ENCODE data around the gene KNSTRN. TPM values are rescaled to one million over a fixed set of nuclear protein-coding genes. Genes with fewer than 3 reads are reported as not detected.

Gene KNSTRN
- total and polyA plus RNA-seq, 2 experiments from 2014 or later: 67.9 to 80.4 TPM

DNA sequence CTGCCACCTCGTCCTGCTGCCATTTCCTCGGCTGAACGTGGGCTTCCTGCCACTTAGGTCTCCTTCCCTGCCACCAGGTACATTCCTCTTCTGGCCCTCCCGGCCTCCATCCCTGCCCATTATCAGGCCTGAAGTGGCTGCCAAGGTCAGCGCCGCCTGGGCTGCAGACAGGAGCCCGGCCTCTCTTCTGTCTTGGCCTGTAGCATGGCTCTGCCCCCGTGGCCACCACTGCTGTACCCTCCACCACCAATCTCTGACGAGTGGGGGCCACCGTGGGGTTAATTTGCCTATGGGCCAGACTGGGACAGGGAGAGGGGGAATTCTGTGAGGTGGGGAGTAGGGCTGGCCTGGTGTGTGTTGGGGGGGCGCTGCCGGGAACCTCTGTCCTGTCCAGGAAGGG lies 56.2 kb downstream of the KNSTRN start:
- 0 out of 2 replicates have a peak, but pooled peaks cover 9% of the 10 kb centered on the region for H3F3A ChIP-seq (replicated peaks; ENCODE audit: low read depth)
- Mint-ChIP-seq H3K4me1 (peaks cover 53% of the 10 kb centered on the region), H3K36me3 (ENCODE audit: low read depth) (peaks cover 13% of the 10 kb centered on the region), H3K9me3 (no peaks in the 10 kb centered on the region; the same call in 2 of the 3 replicates), H3K27me3 (ENCODE audit: insufficient read depth, low read depth, poor library complexity) (peaks cover 47% of the 10 kb centered on the region), H3K27ac (peak overlapping the region; percentile 92), H3K4me3 (peak overlapping the region; percentile 94)
- peak overlapping the region; percentile 100 for H3K4me2 ChIP-seq
- H3K79me2 ChIP-seq (replicated peaks; ENCODE audit: insufficient read depth): peaks cover 23% of the 10 kb centered on the region
- TF ChIP-seq, protein P1, sequence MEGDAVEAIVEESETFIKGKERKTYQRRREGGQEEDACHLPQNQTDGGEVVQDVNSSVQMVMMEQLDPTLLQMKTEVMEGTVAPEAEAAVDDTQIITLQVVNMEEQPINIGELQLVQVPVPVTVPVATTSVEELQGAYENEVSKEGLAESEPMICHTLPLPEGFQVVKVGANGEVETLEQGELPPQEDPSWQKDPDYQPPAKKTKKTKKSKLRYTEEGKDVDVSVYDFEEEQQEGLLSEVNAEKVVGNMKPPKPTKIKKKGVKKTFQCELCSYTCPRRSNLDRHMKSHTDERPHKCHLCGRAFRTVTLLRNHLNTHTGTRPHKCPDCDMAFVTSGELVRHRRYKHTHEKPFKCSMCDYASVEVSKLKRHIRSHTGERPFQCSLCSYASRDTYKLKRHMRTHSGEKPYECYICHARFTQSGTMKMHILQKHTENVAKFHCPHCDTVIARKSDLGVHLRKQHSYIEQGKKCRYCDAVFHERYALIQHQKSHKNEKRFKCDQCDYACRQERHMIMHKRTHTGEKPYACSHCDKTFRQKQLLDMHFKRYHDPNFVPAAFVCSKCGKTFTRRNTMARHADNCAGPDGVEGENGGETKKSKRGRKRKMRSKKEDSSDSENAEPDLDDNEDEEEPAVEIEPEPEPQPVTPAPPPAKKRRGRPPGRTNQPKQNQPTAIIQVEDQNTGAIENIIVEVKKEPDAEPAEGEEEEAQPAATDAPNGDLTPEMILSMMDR (conservative IDR thresholded peaks at IDR 0.05; ENCODE audit: low read depth in 2 of 2): no peak
- TF ChIP-seq STAT1 (IDR thresholded peaks at IDR 0.05; ENCODE audit: unreplicated experiment): no peak
- no peaks in the 10 kb centered on the region; the same call in 1 of the 2 replicates for H3K36me3 ChIP-seq (ENCODE audit: insufficient read depth)
- no peak for DNase-seq (ENCODE audit: low spot score)
- H3K27me3 ChIP-seq (ENCODE audit: insufficient read depth): peaks cover 29% of the 10 kb centered on the region
- peak overlapping the region; percentile 82 for H3K4me3 ChIP-seq
- no peak overlapping the region for H2AFZ ChIP-seq
- H3K27ac ChIP-seq (ENCODE audit: low read depth): no peak overlapping the region
- ATAC-seq: no peak
- H4K20me1 ChIP-seq (replicated peaks; ENCODE audit: insufficient read depth): peaks cover 13% of the 10 kb centered on the region
- no peaks in the 10 kb centered on the region for H3K9me2 ChIP-seq (ENCODE audit: insufficient read depth)
- peaks cover 50% of the 10 kb centered on the region for H3K4me1 ChIP-seq (ENCODE audit: insufficient read depth)

DNA sequence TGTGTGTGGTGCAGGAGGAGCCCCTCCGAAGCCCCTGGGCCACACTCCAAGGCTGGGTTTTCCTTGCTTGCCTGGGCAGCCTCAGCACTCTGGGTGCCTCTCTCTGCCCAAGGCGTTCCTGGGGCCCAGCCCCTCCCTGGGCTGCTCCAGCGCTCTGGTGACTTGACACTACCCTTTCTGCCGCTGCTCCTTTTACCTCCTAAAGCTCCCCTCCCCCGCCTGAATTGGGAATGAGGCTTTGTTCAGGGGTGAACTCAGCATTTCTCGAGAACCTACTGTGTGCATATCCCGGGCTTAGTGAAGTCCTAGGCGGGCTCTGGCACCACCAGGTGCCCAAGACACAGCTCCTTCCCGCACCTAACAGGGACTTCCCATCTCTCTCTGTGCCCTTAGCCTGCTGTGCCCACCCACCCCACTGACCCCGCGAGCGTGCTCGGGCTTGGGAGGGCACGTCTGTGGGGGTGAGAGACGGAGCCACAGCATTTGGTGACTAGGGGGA lies 57.0 kb downstream of the KNSTRN start:
- H2AFZ ChIP-seq: peak overlapping the region; percentile 28; the same call in 1 of the 2 replicates
- peak overlapping the region; percentile 82 for H3K4me3 ChIP-seq
- peaks cover 56% of the 10 kb centered on the region for H3K4me1 ChIP-seq (ENCODE audit: insufficient read depth)
- peaks cover 40% of the 10 kb centered on the region for H3K27me3 Mint-ChIP-seq (ENCODE audit: insufficient read depth, low read depth, poor library complexity)
- peaks cover 58% of the 10 kb centered on the region for H3K4me1 Mint-ChIP-seq
- H4K20me1 ChIP-seq (replicated peaks; ENCODE audit: insufficient read depth): peaks cover 21% of the 10 kb centered on the region
- H3K9me2 ChIP-seq (ENCODE audit: insufficient read depth): no peaks in the 10 kb centered on the region
- peaks cover 13% of the 10 kb centered on the region for H3K36me3 Mint-ChIP-seq (ENCODE audit: low read depth)
- 0 out of 2 replicates have a peak, but pooled peaks cover 9% of the 10 kb centered on the region for H3F3A ChIP-seq (replicated peaks; ENCODE audit: low read depth)
- H3K9me3 Mint-ChIP-seq: no peaks in the 10 kb centered on the region; the same call in 2 of the 3 replicates
- ATAC-seq (peak; percentile 21), DNase-seq (ENCODE audit: low spot score) (peak; percentile 94)
- H3K79me2 ChIP-seq (replicated peaks; ENCODE audit: insufficient read depth): peaks cover 31% of the 10 kb centered on the region
- peaks cover 21% of the 10 kb centered on the region for H3K27me3 ChIP-seq (ENCODE audit: insufficient read depth)
- peak overlapping the region; percentile 78 for H3K27ac ChIP-seq (ENCODE audit: low read depth)
- H3K4me2 ChIP-seq: peak overlapping the region; percentile 100
- peak overlapping the region; percentile 92 for H3K27ac Mint-ChIP-seq
- peak overlapping the region; percentile 94 for H3K4me3 Mint-ChIP-seq
- no peaks in the 10 kb centered on the region; the same call in 1 of the 2 replicates for H3K36me3 ChIP-seq (ENCODE audit: insufficient read depth)
- TF ChIP-seq EZH2phosphoT487 (IDR thresholded peaks at IDR 0.05; ENCODE audit: unreplicated experiment): no peak
- TF ChIP-seq NANOG (IDR thresholded peaks at IDR 0.05; ENCODE audit: borderline replicate concordance): no peak
- no peak for TF ChIP-seq CREB1 (CRISPR knock-in tag; IDR thresholded peaks at IDR 0.05; ENCODE audit: low read depth)
- TF ChIP-seq, protein P1 (conservative IDR thresholded peaks at IDR 0.05; ENCODE audit: low read depth in 2 of 2): peak in 1 of 2 experiments; percentile 7; a peak in 1 of 4 replicates
- TF ChIP-seq, protein P2, sequence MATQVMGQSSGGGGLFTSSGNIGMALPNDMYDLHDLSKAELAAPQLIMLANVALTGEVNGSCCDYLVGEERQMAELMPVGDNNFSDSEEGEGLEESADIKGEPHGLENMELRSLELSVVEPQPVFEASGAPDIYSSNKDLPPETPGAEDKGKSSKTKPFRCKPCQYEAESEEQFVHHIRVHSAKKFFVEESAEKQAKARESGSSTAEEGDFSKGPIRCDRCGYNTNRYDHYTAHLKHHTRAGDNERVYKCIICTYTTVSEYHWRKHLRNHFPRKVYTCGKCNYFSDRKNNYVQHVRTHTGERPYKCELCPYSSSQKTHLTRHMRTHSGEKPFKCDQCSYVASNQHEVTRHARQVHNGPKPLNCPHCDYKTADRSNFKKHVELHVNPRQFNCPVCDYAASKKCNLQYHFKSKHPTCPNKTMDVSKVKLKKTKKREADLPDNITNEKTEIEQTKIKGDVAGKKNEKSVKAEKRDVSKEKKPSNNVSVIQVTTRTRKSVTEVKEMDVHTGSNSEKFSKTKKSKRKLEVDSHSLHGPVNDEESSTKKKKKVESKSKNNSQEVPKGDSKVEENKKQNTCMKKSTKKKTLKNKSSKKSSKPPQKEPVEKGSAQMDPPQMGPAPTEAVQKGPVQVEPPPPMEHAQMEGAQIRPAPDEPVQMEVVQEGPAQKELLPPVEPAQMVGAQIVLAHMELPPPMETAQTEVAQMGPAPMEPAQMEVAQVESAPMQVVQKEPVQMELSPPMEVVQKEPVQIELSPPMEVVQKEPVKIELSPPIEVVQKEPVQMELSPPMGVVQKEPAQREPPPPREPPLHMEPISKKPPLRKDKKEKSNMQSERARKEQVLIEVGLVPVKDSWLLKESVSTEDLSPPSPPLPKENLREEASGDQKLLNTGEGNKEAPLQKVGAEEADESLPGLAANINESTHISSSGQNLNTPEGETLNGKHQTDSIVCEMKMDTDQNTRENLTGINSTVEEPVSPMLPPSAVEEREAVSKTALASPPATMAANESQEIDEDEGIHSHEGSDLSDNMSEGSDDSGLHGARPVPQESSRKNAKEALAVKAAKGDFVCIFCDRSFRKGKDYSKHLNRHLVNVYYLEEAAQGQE (IDR thresholded peaks at IDR 0.05; ENCODE audit: unreplicated experiment): no peak
- no peak for TF ChIP-seq ZNF331 (CRISPR knock-in tag; IDR thresholded peaks at IDR 0.05; ENCODE audit: low read depth)
- TF ChIP-seq EZH2 (IDR thresholded peaks at IDR 0.05; ENCODE audit: low read depth, unreplicated experiment): no peak
- TF ChIP-seq, protein P3, sequence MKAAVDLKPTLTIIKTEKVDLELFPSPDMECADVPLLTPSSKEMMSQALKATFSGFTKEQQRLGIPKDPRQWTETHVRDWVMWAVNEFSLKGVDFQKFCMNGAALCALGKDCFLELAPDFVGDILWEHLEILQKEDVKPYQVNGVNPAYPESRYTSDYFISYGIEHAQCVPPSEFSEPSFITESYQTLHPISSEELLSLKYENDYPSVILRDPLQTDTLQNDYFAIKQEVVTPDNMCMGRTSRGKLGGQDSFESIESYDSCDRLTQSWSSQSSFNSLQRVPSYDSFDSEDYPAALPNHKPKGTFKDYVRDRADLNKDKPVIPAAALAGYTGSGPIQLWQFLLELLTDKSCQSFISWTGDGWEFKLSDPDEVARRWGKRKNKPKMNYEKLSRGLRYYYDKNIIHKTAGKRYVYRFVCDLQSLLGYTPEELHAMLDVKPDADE (IDR thresholded peaks at IDR 0.05): no peak
- TF ChIP-seq STAT1 (IDR thresholded peaks at IDR 0.05; ENCODE audit: unreplicated experiment): no peak
- no peak for TF ChIP-seq ZNF114 (CRISPR knock-in tag; IDR thresholded peaks at IDR 0.05)
- TF ChIP-seq POLR2AphosphoS5 (IDR thresholded peaks at IDR 0.05; ENCODE audit: low read depth): peak; percentile 49; the same call in 1 of the 2 replicates

Data from GM23338 (cell line).